Gastrocnemius medialis (tissue), 4 donors: ENCODE results near the gene PRR16.

Experiments
- CTCF ChIP-seq, 5 experiments: fragments of 450-650 bp in 3 of 5; fragments of 200-600 bp in 2 of 5; sonication (generic) in 2 of 5; IDR thresholded peaks in 4 of 5; conservative IDR thresholded peaks in 1 of 5; 1 replicate in 4 of 5; 2 replicates in 1 of 5; pipeline ENCODE4 v1.5.1; 2016 to 2019; ENCODE audit warnings: antibody characterized with exemption in 5 of 5, mild to moderate bottlenecking in 3 of 5, moderate library complexity in 3 of 5
- POLR2A ChIP-seq, 2 donors: fragments of 450-650 bp; IDR thresholded peaks; one replicate each; pipeline ENCODE4 v1.6.1; 2017; ENCODE audit warnings: antibody characterized with exemption in 2 of 2, mild to moderate bottlenecking in 2 of 2, moderate library complexity in 2 of 2

GRCh38 chr5:120631611-120632010 lies 167.5 kb downstream of the PRR16 start:
- TF ChIP-seq CTCF (IDR thresholded peaks at IDR 0.05 in 4 of 5, conservative IDR thresholded peaks at IDR 0.05 in 1 of 5) (no peak), POLR2A (IDR thresholded peaks at IDR 0.05) (no peak)
